K562 (cell line): ENCODE data around the gene L3MBTL3. TPM values are rescaled to one million over a fixed set of nuclear protein-coding genes. Genes with fewer than 3 reads are reported as not detected.
A peak's percentile ranks its signal among the peaks of the same experiment; 100 is the strongest.

Experiments
- ATAC-seq: fragments of 200-7000 bp; cut with Tn5 transposase; 3 replicates; pipeline ENCODE4 v1.9.1; 2020; ENCODE audit warnings: moderate library complexity
- BruUV-seq: library from RNA; stranded (reverse); fragments of 400-500 nt; replicated peaks from 2 replicates; lab custom pipeline; 2021; lab: Mats Ljungman, UMichigan
- CTCF ChIA-PET: fragments of 300-600 bp; formaldehyde crosslinking; extraction: SDS; loops from one replicate; lab custom pipeline; 2021; ENCODE audit warnings: low intra/inter-chr PET ratio; lab: Yijun Ruan, JAX
- POLR2A ChIA-PET: fragments of 300-600, 350-650 bp; sonication (Branson Sonifier 250); formaldehyde crosslinking; extraction: SDS; loops from one replicate; lab custom pipeline; 2021; ENCODE audit warnings: antibody characterized with exemption, inconsistent platforms; lab: Yijun Ruan, JAX
- DNase-seq, 4 experiments: peaks; one replicate each; pipeline versions ENCODE4 v3.0.0 to v3.0.0-alpha.2; 2011 to 2018; ENCODE audit warnings: low spot score in 3 of 4, mixed read lengths in 3 of 4; ENCODE audit errors: extremely low read depth in 1 of 4
- FAIRE-seq: peaks from 2 replicates; lab custom pipeline; 2011; peaks lifted over from hg19 to GRCh38; lab: Jason Lieb, UNC
- H2AFZ ChIP-seq: 2 replicates; pipeline ENCODE4 v1.6.0; 2011; ENCODE audit warnings: low read depth, low read length, control low read depth, inconsistent platforms
- H3K27ac ChIP-seq: fragments of 200-600 bp; 3 replicates; pipeline ENCODE4 v1.8.0; 2011; ENCODE audit warnings: low read depth, mild to moderate bottlenecking, control low read depth, inconsistent platforms, low read length, moderate library complexity, mixed read lengths; ENCODE audit errors: extremely low read depth
- H3K27me3 ChIP-seq, 2 experiments: fragments of 300-600 bp in 1 of 2; 2 replicates in 1 of 2; 3 replicates in 1 of 2; pipeline versions ENCODE4 v1.6.0 to v1.8.0; 2011; ENCODE audit warnings: inconsistent platforms in 2 of 2, low read length in 2 of 2, mild to moderate bottlenecking in 1 of 2, mixed read lengths in 1 of 2, moderate library complexity in 1 of 2; ENCODE audit not compliant: control insufficient read depth in 2 of 2, insufficient read depth in 2 of 2
- H3K36me3 ChIP-seq: fragments of 300-600 bp; 3 replicates; pipeline ENCODE4 v1.8.0; 2011; ENCODE audit warnings: mild to moderate bottlenecking, low read length, inconsistent platforms; ENCODE audit not compliant: control insufficient read depth, insufficient read depth
- H3K4me1 ChIP-seq, 2 experiments: fragments of 200-600 bp in 1 of 2; replicated peaks in 1 of 2; 2 replicates in 1 of 2; 3 replicates in 1 of 2; pipeline versions ENCODE4 v1.5.1 to v1.8.0; 2011; ENCODE audit warnings: inconsistent platforms in 2 of 2, low read length in 2 of 2, mild to moderate bottlenecking in 1 of 2, mixed read lengths in 1 of 2, moderate library complexity in 1 of 2; ENCODE audit not compliant: control insufficient read depth in 2 of 2, insufficient read depth in 2 of 2
- H3K4me2 ChIP-seq: 2 replicates; pipeline ENCODE4 v1.6.1; 2011; ENCODE audit warnings: low read length, control low read depth, inconsistent platforms, mixed read lengths; ENCODE audit not compliant: insufficient read depth
- H3K4me3 ChIP-seq: fragments of 200-600 bp; sonication (generic), shearing (Covaris generic); 2 replicates; pipeline ENCODE4 v1.5.1; 2016; ENCODE audit warnings: control low read depth, inconsistent platforms
- H3K79me2 ChIP-seq: fragments of 200-600 bp; 3 replicates; pipeline ENCODE4 v1.8.0; 2011; ENCODE audit warnings: low read length, inconsistent platforms; ENCODE audit not compliant: control insufficient read depth, insufficient read depth
- H3K9ac ChIP-seq, 2 experiments: 2 replicates each; pipeline versions ENCODE4 v1.6.0 to v1.6.1; 2011; ENCODE audit warnings: low read depth in 2 of 2, low read length in 2 of 2, control low read depth in 1 of 2, inconsistent platforms in 1 of 2, mild to moderate bottlenecking in 1 of 2, mixed read lengths in 1 of 2; ENCODE audit not compliant: insufficient read depth in 1 of 2
- H3K9me1 ChIP-seq: one replicate; pipeline ENCODE4 v1.6.0; 2011; ENCODE audit warnings: inconsistent platforms, mild to moderate bottlenecking, low read length, moderate library complexity; ENCODE audit not compliant: control insufficient read depth, insufficient read depth
- H3K9me3 ChIP-seq: replicated peaks from 2 replicates; pipeline ENCODE4 v1.5.1; 2011; ENCODE audit warnings: low read depth, low read length, inconsistent platforms; ENCODE audit not compliant: control insufficient read depth, insufficient read depth
- H4K20me1 ChIP-seq: replicated peaks from 2 replicates; pipeline ENCODE4 v1.6.1; 2011; ENCODE audit warnings: low read length, inconsistent platforms, mixed read lengths; ENCODE audit not compliant: control insufficient read depth, insufficient read depth
- C11orf30 ChIP-seq: fragments of 450-650 bp; IDR thresholded peaks from 2 replicates; pipeline ENCODE4 v1.6.1; 2016; ENCODE audit warnings: low read depth, mild to moderate bottlenecking
- NRF1 ChIP-seq, 2 experiments: fragments of 450-650 bp; IDR thresholded peaks in 1 of 2; conservative IDR thresholded peaks in 1 of 2; 2 replicates each; pipeline ENCODE4 v1.6.1; 2014; ENCODE audit warnings: mild to moderate bottlenecking in 2 of 2
- ZNF316 ChIP-seq: fragments of 450-650 bp; IDR thresholded peaks from 2 replicates; pipeline ENCODE4 v1.6.1; 2016
- WGBS: fragments of 100-300 bp; shearing (Covaris generic); methylation state at CpG from one replicate; pipeline ENCODE4 v1.1.6; 2016; ENCODE audit warnings: low coverage, mixed read lengths; ENCODE audit not compliant: insufficient coverage; ENCODE audit errors: missing lambda C conversion rate; 5-methylcytosine and 5-hydroxymethylcytosine counted together
- in situ Hi-C: fragments of 300-500 bp; cut with MboI; formaldehyde crosslinking; loops from 4 replicates; pipeline ENCODE4 v1.15.0; 2018; ENCODE audit warnings: inconsistent platforms, mixed read lengths
- intact Hi-C: fragments of 100-400 bp; cut with micrococcal nuclease; formaldehyde crosslinking; loops from 2 replicates; pipeline ENCODE4 v1.14.2; 2022
- polyA plus RNA-seq, 8 experiments: library from polyadenylated mRNA; depleted of rRNA in 4 of 8; stranded (reverse) in 5 of 8; unstranded in 3 of 8; fragments of >200 nt; fragmentation: Nextera tagmentation in 2 of 8; fragmentation: Illumina TruSeq in 1 of 8; extraction: Ambion mirVana in 2 of 8; extraction: Trizol in 1 of 8; gene quantifications; 2 replicates each; pipeline versions ENCODE4 v1.2.1 to v1.2.3, GENCODE V29; 2011 to 2014; ENCODE audit warnings: inconsistent platforms in 1 of 8, missing spikeins in 1 of 8
- total RNA-seq, 7 experiments: library from RNA; depleted of rRNA in 6 of 7; stranded (reverse); fragments of >200 nt in 6 of 7; fragmentation: Illumina TruSeq in 2 of 7; extraction: Trizol in 2 of 7; gene quantifications; 2 replicates each; pipeline versions ENCODE4 v1.2.1 to v1.2.3, GENCODE V29; 2011 to 2021; ENCODE audit warnings: low replicate concordance in 1 of 7
- TF ChIP-seq, protein P1 (sequence below): fragments of 250-450 bp; sonication (Bioruptor Pico); IDR thresholded peaks from 2 replicates; pipeline ENCODE4 v1.6.1; 2021; ENCODE audit warnings: mild to moderate bottlenecking
- TF ChIP-seq, protein P2 (sequence below), 2 experiments: fragments of 450-650 bp; IDR thresholded peaks; 2 replicates each; pipeline ENCODE4 v1.6.1; 2016; ENCODE audit warnings: mild to moderate bottlenecking in 2 of 2, borderline replicate concordance in 1 of 2, low read depth in 1 of 2, moderate library complexity in 1 of 2

L3MBTL3 gene
- total and polyA plus RNA-seq, 9 of the 15 experiments (the other 6 are each of a cell fraction or from before 2014, with no cell fraction given) = 0.83 to 6.9 (median 5.4) TPM

DNA sequence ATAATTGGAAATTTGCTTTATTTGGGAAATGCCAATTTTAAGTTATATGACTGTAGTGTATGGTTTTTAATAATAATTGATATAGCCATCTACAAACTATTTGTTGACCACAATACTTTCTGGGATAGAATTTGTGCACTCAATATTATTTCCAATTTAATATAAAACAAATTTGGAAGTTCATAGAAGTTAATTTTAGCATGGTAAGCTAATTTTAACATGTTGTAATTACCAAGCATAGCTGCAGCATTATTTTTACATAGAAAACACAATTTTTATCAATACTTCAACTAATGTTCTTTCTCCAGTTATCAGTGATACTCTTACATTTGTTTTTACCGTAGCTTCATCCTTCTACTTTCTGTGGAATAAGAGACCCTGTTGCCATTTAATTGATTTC lies 100.8 kb downstream of the L3MBTL3 start:
- H3K4me3 ChIP-seq = no peak overlapping the region
- 19% methylated on average over 1 of the region's 1 CpG for WGBS
- ATAC-seq = no peak
- no peaks in the 10 kb centered on the region for H3K36me3 ChIP-seq
- ChIA-PET CTCF (no interaction called here), POLR2A (interaction anchor here (0.7 kb wide), 1 partner anchor 336 kb away, joined by 5 read pairs; no protein-coding TSS in a partner anchor)
- no peaks in the 10 kb centered on the region for H4K20me1 ChIP-seq
- no peaks in the 10 kb centered on the region for H3K9me1 ChIP-seq
- intact Hi-C loops = no loop called here
- in situ Hi-C loops = no loop called here
- TF ChIP-seq NRF1 (conservative IDR thresholded peaks at IDR 0.05 in 1 of 2, IDR thresholded peaks at IDR 0.05 in 1 of 2) = no peak
- TF ChIP-seq, protein P1, sequence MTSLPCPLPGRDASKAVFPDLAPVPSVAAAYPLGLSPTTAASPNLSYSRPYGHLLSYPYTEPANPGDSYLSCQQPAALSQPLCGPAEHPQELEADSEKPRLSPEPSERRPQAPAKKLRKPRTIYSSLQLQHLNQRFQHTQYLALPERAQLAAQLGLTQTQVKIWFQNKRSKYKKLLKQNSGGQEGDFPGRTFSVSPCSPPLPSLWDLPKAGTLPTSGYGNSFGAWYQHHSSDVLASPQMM (CRISPR knock-in tag) = no peak
- peak; percentile 63; the same call in 1 of the 2 replicates for TF ChIP-seq ZNF316
- TF ChIP-seq, protein P2, sequence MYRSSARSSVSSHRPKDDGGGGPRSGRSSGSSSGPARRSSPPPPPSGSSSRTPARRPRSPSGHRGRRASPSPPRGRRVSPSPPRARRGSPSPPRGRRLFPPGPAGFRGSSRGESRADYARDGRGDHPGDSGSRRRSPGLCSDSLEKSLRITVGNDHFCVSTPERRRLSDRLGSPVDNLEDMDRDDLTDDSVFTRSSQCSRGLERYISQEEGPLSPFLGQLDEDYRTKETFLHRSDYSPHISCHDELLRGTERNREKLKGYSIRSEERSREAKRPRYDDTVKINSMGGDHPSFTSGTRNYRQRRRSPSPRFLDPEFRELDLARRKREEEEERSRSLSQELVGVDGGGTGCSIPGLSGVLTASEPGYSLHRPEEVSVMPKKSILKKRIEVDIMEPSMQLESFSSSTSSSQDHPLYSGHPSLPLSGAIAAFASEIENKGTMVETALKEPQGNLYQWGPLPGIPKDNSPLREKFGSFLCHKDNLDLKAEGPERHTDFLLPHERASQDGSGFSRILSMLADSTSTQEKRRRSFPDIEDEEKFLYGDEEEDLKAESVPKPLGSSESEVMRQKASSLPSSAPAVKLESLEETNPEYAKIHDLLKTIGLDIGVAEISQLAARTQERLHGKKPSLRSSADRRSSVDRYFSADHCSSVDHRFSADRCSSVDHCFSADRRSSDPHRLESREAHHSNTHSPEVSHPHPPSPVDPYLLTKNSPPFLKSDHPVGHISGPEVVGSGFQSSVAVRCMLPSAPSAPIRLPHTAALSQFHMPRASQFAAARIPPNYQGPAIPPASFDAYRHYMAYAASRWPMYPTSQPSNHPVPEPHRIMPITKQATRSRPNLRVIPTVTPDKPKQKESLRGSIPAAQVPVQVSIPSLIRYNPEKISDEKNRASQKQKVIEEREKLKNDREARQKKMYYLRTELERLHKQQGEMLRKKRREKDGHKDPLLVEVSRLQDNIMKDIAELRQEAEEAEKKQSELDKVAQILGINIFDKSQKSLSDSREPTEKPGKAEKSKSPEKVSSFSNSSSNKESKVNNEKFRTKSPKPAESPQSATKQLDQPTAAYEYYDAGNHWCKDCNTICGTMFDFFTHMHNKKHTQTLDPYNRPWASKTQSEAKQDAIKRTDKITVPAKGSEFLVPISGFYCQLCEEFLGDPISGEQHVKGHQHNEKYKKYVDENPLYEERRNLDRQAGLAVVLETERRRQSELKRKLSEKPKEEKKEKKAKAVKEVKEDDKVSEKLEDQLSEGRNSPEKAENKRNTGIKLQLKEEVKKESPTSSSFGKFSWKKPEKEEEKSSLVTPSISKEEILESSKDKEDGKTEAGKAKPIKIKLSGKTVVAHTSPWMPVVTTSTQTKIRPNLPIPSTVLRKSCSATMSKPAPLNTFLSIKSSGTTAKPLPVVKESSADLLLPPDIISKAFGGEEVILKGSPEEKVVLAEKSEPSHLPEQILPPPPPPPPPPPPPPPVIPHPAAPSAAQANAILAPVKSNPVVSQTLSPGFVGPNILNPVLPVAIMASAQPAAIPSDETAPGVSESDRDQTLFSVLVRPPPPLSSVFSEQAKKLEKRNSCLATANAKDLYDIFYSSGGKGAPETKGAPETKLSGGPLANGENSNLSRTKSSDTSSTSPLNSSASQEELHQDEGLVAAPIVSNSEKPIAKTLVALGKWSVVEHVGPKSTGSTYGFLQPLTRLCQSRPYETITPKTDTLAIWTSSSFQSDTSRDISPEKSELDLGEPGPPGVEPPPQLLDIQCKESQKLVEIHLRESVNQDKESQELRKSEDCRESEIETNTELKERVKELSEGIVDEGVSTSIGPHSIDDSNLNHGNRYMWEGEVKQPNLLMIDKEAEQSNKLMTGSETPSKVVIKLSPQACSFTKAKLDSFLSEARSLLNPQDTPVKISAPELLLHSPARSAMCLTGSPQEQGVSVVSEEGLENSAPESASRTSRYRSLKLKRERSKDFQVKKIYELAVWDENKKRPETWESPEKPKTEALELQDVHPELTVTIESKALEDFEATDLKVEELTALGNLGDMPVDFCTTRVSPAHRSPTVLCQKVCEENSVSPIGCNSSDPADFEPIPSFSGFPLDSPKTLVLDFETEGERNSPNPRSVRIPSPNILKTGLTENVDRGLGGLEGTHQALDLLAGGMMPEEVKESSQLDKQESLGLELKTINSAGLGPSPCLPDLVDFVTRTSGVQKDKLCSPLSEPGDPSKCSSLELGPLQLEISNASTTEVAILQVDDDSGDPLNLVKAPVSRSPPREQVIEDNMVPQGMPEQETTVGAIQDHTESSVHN (IDR thresholded peaks at IDR 0.05; ENCODE audit: borderline replicate concordance in 1 of 2, low read depth in 1 of 2) = no peak
- TF ChIP-seq C11orf30 = peak; percentile 32; the same call in 1 of the 2 replicates
- no peaks in the 10 kb centered on the region for H3K4me1 ChIP-seq
- H3K4me2 ChIP-seq = no peak overlapping the region
- H3K27me3 ChIP-seq = no peaks in the 10 kb centered on the region
- H3K79me2 ChIP-seq = no peaks in the 10 kb centered on the region
- no peak for DNase-seq
- H2AFZ ChIP-seq = no peak overlapping the region
- H3K9me3 ChIP-seq = no peaks in the 10 kb centered on the region
- no peak overlapping the region for H3K27ac ChIP-seq
- no TSS peak for BruUV-seq
- FAIRE-seq = no peak
- H3K9ac ChIP-seq = no peak overlapping the region
